Measurements from ENCODE around the gene UBL7.

DNA sequence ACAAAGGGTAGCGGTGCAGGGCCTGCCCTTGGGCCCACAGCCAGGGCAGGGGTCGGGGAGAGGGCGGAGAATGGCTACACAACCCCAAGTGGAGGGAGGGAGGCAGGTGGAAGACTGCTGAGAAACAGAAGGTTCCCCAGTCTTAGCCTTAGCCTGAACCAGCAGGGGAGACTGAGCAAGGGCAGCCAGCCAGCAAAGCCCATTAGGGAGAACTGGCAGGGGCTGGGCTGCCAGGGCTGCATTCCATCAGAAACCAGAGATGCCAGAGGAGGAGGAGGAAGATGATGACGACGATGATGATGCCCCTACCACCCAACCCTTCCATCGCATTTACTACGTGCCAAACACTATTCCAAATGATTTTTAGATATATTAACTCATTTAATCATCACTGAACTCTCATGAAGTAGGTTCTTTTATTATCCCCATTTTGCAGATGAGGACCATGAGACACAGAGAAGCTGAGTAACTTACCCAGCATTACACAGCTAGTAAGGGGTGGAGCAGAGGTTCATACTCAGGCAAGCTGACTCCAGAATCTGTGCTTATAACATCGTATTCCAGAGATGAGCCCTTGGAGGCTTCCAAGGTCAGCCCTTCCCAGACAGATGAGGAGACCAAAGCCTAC is 35.9 kb downstream of the UBL7 start:
- TF ChIP-seq, protein P1, sequence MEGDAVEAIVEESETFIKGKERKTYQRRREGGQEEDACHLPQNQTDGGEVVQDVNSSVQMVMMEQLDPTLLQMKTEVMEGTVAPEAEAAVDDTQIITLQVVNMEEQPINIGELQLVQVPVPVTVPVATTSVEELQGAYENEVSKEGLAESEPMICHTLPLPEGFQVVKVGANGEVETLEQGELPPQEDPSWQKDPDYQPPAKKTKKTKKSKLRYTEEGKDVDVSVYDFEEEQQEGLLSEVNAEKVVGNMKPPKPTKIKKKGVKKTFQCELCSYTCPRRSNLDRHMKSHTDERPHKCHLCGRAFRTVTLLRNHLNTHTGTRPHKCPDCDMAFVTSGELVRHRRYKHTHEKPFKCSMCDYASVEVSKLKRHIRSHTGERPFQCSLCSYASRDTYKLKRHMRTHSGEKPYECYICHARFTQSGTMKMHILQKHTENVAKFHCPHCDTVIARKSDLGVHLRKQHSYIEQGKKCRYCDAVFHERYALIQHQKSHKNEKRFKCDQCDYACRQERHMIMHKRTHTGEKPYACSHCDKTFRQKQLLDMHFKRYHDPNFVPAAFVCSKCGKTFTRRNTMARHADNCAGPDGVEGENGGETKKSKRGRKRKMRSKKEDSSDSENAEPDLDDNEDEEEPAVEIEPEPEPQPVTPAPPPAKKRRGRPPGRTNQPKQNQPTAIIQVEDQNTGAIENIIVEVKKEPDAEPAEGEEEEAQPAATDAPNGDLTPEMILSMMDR (IDR thresholded peaks at IDR 0.05) = no peak
- TF ChIP-seq EP300 (IDR thresholded peaks at IDR 0.05) = no peak
